Measurements from ENCODE around the gene ELOVL6. TPM values are rescaled to one million over a fixed set of nuclear protein-coding genes. Genes with fewer than 3 reads are reported as not detected.
"Not testable (repeated sequence)": the region's sequence is repeated elsewhere in the genome, so short reads cannot be mapped to it uniquely, and the experiment has no call there.

ELOVL6 gene
- total RNA-seq, 4 donors from 2014 or later: 15.9 to 32.2 (median 20.4) TPM

GRCh38 chr4:110087070-110087708, 111.2 kb downstream of the ELOVL6 start:
- no peak for TF ChIP-seq POLR2A (IDR thresholded peaks at IDR 0.05)
- TF ChIP-seq, protein P1, sequence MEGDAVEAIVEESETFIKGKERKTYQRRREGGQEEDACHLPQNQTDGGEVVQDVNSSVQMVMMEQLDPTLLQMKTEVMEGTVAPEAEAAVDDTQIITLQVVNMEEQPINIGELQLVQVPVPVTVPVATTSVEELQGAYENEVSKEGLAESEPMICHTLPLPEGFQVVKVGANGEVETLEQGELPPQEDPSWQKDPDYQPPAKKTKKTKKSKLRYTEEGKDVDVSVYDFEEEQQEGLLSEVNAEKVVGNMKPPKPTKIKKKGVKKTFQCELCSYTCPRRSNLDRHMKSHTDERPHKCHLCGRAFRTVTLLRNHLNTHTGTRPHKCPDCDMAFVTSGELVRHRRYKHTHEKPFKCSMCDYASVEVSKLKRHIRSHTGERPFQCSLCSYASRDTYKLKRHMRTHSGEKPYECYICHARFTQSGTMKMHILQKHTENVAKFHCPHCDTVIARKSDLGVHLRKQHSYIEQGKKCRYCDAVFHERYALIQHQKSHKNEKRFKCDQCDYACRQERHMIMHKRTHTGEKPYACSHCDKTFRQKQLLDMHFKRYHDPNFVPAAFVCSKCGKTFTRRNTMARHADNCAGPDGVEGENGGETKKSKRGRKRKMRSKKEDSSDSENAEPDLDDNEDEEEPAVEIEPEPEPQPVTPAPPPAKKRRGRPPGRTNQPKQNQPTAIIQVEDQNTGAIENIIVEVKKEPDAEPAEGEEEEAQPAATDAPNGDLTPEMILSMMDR (IDR thresholded peaks at IDR 0.05): no peak
- intact Hi-C loops (cut with DNase I; ENCODE audit: low total_unique reads): no loop called here
- H3K4me3 ChIP-seq (ENCODE audit: low read depth, poor library complexity, severe bottlenecking): no peak overlapping the region
- 35 to 37% methylated on average over 4 of the region's 4 CpGs for WGBS, 2 donors
- no peak for DNase-seq (ENCODE audit: low spot score in 2 of 2)

GRCh38 chr4:110085131-110085530, 113.3 kb downstream of the ELOVL6 start:
- TF ChIP-seq POLR2A (IDR thresholded peaks at IDR 0.05): no peak
- TF ChIP-seq, protein P1 (IDR thresholded peaks at IDR 0.05): no peak
- intact Hi-C loops (cut with DNase I; ENCODE audit: low total_unique reads): no loop called here
- no peak overlapping the region for H3K4me3 ChIP-seq (ENCODE audit: low read depth, poor library complexity, severe bottlenecking)
- WGBS, 2 donors: 68 to 83% methylated on average over 1 of the region's 1 CpG
- DNase-seq (ENCODE audit: low spot score in 2 of 2): no peak

DNA sequence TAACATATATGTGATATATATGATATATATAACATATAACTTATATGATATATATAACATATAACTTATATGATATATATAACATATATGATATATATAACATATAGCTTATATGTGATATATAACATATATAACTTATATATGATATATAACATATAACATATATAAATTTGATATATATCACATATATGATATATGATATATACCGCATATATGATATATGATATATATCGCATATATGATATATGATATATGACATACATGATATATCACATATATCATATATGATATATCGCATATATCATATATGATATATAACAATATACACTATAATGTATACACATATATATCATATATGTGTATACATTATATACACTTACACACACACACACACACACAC, 114.3 kb downstream of the ELOVL6 start:
- WGBS, 2 donors: 42 to 68% methylated on average over 1 to 3 of the region's 3 CpGs
- no peak for TF ChIP-seq POLR2A (IDR thresholded peaks at IDR 0.05)
- TF ChIP-seq, protein P1 (IDR thresholded peaks at IDR 0.05): no peak
- DNase-seq (ENCODE audit: low spot score in 2 of 2): no peak
- no peak overlapping the region for H3K4me3 ChIP-seq (ENCODE audit: low read depth, poor library complexity, severe bottlenecking)
- intact Hi-C loops (cut with DNase I; ENCODE audit: low total_unique reads): no loop called here

DNA sequence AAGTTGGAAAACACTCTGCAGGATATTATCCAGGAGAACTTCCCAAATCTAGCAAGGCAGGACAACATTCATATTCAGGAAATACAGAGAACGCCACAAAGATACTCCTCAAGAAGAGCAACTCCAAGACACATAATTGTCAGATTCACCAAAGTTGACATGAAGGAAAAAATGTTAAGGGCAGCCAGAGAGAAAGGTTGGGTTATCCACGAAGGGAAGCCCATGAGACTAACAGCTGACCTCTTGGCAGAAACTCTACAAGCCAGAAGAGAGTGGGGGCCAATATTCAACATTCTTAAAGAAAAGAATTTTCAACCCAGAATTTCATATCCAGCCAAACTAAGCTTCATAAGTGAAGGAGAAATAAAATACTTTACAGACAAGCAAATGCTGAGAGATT, 120.3 kb downstream of the ELOVL6 start:
- DNase-seq (ENCODE audit: low spot score in 2 of 2); H3K4me3 ChIP-seq (ENCODE audit: low read depth, poor library complexity, severe bottlenecking); intact Hi-C loops (cut with DNase I; ENCODE audit: low total_unique reads): not testable (repeated sequence)
- WGBS, 2 donors: 90 to 91% methylated on average over 2 of the region's 2 CpGs

- DNase-seq (ENCODE audit: low spot score in 2 of 2); H3K4me3 ChIP-seq (ENCODE audit: low read depth, poor library complexity, severe bottlenecking); intact Hi-C loops (cut with DNase I; ENCODE audit: low total_unique reads): not testable (repeated sequence)
- WGBS, 2 donors: 86 to 97% methylated on average over 8 to 11 of the region's 11 CpGs
These were observed 121.6 kb downstream of the ELOVL6 start for GRCh38 chr4:110076828-110077227.

DNA sequence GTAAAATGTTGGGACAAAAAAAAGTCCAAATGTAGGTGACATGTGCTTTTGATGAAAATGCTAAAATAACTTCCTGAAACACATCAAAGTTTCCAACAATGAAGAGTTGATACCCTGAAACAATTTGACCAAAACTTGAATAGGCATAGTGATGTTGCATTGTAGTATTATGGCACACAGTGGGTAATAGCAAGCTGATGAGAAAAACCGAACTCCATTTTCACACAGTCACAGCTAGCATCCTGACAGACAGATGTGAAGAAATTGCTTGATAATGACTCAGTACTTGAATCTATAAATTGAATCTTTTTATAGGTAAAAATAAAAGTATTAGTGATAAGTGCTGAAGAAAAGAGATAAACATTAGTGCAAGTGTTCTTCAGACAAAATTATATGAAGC, 122.5 kb downstream of the ELOVL6 start:
- no peak for DNase-seq (ENCODE audit: low spot score in 2 of 2)
- WGBS, 2 donors: 83 to 87% methylated on average over 1 of the region's 1 CpG
- H3K4me3 ChIP-seq (ENCODE audit: low read depth, poor library complexity, severe bottlenecking): no peak overlapping the region
- intact Hi-C loops (cut with DNase I; ENCODE audit: low total_unique reads): no loop called here
- TF ChIP-seq, protein P1 (IDR thresholded peaks at IDR 0.05): no peak
- no peak for TF ChIP-seq POLR2A (IDR thresholded peaks at IDR 0.05)

DNA sequence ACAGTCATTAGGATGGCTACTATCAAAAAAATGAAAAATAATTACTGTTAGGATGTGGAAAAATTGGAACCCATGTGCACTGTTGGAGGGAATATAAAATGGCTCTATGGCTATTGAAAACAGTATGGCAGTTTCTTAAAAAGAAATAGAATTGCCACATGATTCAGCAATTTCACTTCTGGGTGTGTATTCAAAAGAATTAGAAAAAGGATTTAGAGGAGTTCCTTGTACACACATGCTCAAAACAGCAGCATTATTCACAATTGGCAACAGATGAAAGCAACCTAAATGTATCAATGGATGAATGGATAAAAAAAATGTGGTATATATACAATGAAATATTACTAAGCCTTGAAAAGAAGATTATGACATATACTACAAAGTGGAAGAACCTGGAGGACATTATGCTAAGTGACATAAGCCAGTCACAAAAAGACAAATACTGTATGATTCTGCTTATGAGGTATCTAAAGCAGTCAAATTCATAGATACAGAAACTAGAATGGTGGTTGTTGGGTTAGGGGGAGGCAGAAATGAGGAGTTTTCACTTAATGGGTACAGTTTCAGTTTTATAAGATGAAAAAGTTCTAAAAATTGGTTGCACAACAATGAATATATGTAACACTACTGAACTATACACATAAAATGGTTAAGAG, 123.2 kb downstream of the ELOVL6 start:
- intact Hi-C loops (cut with DNase I; ENCODE audit: low total_unique reads): no loop called here
- TF ChIP-seq, protein P1 (IDR thresholded peaks at IDR 0.05): no peak
- TF ChIP-seq POLR2A (IDR thresholded peaks at IDR 0.05): no peak
- H3K4me3 ChIP-seq (ENCODE audit: low read depth, poor library complexity, severe bottlenecking): no peak overlapping the region
- no peak for DNase-seq (ENCODE audit: low spot score in 2 of 2)
